ENCODE data around the gene STK38.

STK38 gene

GRCh38 chr6:36550473-36551000 is 3.3 kb upstream of the STK38 start:
- DNase-seq (ENCODE audit: extremely low read depth, low read depth) = no peak
- H3K4me3 ChIP-seq (replicated peaks; ENCODE audit: low read depth, low read length) = no peak overlapping the region
- TF ChIP-seq CTCF (IDR thresholded peaks at IDR 0.05; ENCODE audit: low read depth, low read length, missing control alignments) = no peak

GRCh38 chr6:36548401-36548743 is 1.1 kb upstream of the STK38 start:
- no peak for TF ChIP-seq CTCF (IDR thresholded peaks at IDR 0.05; ENCODE audit: low read depth, low read length, missing control alignments)
- H3K4me3 ChIP-seq (replicated peaks; ENCODE audit: low read depth, low read length) = no peak overlapping the region
- no peak for DNase-seq (ENCODE audit: extremely low read depth, low read depth)

GRCh38 chr6:36547646-36548400 is 544 bp upstream of the STK38 start:
- peak overlapping the region; percentile 93 for H3K4me3 ChIP-seq (replicated peaks; ENCODE audit: low read depth, low read length)
- no peak for DNase-seq (ENCODE audit: extremely low read depth, low read depth)
- TF ChIP-seq CTCF (IDR thresholded peaks at IDR 0.05; ENCODE audit: low read depth, low read length, missing control alignments) = no peak

- H3K4me3 ChIP-seq (replicated peaks; ENCODE audit: low read depth, low read length) = peak overlapping the region; percentile 93
- no peak for DNase-seq (ENCODE audit: extremely low read depth, low read depth)
- TF ChIP-seq CTCF (IDR thresholded peaks at IDR 0.05; ENCODE audit: low read depth, low read length, missing control alignments) = no peak
Observed at GRCh38 chr6:36546308-36546919, 865 bp downstream of the STK38 start.

GRCh38 chr6:36545767-36546307 is 1.4 kb downstream of the STK38 start:
- TF ChIP-seq CTCF (IDR thresholded peaks at IDR 0.05; ENCODE audit: low read depth, low read length, missing control alignments) = no peak
- H3K4me3 ChIP-seq (replicated peaks; ENCODE audit: low read depth, low read length) = peak overlapping the region; percentile 93
- DNase-seq (ENCODE audit: extremely low read depth, low read depth) = no peak

GRCh38 chr6:36544228-36544627 is 3.1 kb downstream of the STK38 start:
- peak overlapping the region; percentile 22 for H3K4me3 ChIP-seq (replicated peaks; ENCODE audit: low read depth, low read length)
- DNase-seq (ENCODE audit: extremely low read depth, low read depth) = peak; percentile 47
- TF ChIP-seq CTCF (IDR thresholded peaks at IDR 0.05; ENCODE audit: low read depth, low read length, missing control alignments) = no peak

Measured in HFF-Myc (cell line).